Activated CD8-positive, alpha-beta memory T cell treated with anti-CD3 and anti-CD28 coated beads for 1 hour (primary cell): ENCODE data around the gene GJA5.

Source experiments
- DNase-seq, 2 donors: peaks; one replicate each; pipeline ENCODE4 v3.0.0-alpha.2; 2020; ENCODE audit warnings: low read depth in 1 of 2; ENCODE audit errors: extremely low read depth in 1 of 2

GJA5 gene

DNA sequence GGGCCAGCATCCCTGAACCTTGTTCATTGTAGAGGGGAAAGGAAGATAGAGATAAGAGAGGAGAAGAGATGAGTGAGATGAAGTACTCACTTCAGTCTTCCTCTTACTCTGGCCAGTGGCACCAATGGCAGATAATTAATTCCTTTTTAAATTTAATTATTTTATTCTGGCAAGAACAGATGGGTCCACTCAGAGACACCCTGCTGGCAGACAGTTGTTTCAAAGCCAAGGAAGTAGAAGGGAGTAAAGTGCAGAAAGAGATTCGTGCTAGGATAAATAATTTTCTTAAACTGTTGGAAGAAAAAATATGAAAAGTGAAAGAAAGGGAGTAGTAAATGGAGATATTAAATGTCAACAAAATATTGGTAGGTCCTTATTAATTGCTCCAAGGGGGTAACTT lies 7.7 kb upstream of the GJA5 start:
- no peak for DNase-seq

DNA sequence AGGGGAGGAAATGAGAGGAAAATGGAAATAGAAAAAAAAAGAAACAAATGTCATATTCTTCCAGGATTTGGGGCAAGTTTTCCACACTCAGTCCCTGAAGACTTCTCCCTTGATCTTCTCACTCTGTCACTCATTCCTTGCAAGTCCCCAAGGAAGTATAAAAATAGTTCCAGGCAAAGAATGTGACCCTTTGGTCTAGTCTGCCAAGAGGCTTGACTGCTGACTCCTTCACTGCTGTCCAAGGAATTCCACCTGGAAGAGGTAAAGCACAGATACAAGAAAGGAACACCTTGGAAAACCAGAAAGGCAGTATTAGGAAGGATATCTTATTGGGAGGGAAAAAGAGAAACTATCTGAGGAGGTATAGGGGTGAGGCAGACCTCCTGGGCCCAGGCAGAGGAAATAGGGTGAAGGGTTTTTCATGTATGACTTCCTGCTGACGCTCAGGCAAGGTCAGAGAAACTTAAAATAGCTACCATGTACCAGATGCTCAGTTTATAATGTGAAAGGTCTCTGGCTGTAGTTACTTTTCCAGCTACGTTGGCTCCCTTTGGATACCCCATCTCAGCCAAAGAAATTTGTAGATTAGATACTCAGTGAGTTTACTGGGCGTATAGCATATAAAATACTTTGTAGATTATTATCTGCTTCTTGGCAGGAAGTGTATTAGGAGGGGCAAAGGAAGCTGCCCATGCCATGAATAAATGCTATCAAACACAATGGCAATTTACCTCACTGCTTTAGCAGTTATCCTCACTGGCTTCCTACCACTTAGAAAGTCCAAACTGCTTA lies 2.0 kb upstream of the GJA5 start:
- no peak for DNase-seq

DNA sequence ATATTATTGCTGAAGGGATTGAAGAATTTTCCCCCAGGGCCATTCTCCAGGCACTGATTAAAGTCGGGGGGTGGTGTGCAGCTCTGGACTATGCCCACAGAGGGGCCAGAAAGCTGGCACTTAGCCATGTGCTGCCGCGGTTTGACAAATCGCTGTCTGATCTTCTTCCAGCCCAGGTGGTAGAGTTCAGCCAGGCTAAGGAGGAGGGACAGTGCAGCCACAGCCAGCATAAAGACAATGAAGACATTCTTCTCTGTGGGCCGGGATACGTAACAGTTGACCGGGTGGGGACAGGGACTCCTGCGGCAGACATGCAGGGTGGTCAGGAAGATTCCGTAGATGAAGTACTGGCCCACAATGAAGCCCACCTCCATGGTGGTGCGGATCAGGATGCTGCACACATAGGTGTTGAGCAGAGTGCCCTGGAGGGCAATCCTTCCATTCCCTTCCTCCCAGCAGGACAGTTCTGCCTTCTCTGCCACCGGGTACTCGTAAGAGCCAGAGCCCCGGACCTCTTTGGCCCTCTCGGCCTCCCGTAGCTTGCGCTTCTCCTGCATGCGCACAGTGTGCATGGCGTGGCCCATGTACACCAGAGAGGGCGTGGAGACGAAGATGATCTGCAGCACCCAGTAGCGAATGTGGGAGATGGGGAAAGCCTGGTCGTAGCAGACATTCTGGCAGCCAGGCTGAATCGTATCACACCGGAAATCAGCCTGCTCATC lies 1.9 kb downstream of the GJA5 start:
- no peak for DNase-seq

DNA sequence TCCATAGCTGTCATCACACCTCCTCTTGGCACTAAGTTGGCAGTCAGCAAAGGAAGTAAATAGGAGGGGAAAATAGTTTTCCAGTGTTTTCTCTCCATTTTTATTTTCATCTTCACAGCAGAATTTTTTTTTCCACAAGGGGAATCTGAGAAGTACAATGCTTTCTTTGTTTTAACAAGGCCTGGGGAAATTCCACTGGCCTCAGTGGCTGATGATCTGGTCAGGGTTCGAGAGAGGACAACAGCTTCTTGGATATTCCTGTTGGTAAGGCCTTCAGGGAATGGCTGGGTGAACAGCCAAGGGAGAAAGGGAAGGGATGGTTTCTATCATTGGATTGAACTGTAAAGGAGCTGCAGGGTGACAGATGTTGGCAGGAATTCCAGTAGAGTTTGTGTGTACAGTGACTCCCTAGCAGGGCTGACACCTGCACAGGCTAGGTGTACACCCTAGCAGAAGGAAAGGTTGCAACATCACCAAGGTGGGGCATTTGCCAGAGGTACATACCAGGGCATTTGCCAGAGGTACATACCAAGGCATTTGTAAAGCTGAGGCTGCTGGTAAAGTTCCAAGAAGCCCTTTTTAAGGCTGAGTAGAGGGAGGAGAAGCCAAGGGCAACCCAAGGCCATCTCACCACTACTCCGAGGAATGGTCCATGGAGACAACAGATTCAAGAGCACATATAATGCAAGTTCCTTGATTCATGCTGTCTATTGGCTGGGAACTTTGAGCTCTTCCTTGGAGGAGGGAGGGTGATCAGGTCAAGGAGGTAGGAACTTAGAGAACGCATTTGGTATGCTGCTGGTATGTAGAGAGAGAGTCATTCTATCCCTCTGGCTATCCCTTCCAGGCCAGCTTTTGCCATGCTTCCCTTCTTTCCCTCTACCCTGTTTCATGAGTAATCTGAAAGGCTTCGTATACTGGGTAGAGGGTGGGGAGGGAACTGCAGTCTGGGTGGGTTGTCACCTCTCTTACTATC lies 3.1 kb downstream of the GJA5 start:
- no peak for DNase-seq

DNA sequence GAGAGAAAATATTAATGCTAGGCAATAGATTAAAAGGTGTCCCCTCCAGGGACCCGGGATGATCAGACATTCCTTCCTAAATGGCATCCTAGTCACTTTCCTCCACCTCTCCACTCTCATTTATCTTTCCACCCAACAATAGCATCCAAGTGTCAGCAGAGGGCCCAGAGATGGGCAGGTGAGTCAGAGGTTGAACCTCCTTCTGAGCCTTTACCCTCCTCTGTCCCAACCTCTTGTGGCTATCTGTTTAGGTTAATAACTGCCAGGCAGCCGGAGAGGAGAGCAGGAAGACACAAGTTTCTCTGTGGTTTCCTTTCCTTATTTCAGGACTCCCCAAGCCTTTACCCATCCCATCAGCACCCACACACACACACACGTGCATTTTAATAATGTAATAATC lies 4.1 kb downstream of the GJA5 start:
- DNase-seq = no peak

DNA sequence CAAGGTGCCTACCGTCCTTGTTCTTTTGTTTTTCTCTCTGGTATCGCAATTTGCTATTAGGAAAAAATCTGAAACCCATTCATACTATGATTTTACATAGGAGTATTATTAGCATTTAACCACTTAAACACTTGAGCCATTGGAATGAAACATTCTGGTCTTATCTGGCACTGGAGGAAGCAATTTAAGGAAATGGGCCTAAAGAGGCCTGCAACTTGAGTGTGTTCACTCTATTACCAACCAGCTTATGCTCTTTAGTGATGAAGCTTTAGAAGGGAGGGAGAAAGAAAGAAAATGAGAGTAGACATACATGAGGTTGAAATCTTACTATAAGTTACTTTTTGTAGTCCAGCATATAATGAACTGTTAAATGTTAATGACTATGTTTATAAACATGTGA lies 5.7 kb downstream of the GJA5 start:
- DNase-seq = no peak

DNA sequence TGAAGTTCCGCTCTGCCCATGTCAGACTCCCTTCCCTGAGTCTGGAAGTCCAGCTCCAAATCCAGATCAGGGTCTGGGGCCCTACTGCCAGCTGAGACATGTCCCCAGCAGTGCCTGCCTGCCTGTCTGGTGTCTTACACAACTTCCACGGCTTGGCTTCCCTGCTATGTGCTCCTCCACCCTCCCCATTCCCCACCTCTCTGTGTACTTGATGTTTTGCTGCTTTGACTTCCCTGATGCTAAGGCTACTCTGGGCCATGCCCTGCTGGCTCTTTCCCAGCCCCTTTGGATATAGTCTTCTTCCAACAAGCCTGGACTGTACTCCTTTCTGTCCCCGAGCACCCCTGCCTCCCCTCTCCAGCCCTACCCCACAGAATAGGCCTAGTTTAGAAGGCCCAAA lies 7.3 kb downstream of the GJA5 start:
- no peak for DNase-seq

DNA sequence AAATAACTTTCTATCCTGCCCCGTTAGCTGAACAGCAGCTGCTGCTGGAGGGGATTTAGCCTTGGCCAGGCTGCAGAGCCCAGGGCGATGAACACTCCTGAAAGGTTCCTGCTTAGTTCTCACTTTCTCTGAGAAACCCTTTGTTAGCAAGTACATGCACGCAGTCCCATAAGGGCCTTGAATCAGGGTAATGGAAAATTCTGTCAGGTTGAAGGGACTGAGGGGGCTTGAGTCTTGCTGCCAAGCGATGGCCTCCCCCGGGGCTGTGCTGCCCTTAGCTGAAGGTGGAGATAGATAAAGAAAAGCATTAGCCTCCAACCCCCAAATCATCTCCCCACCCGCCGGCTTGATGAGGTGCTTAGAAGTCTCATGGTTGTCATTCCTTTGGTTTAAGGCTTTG lies 7.9 kb downstream of the GJA5 start:
- no peak for DNase-seq

DNA sequence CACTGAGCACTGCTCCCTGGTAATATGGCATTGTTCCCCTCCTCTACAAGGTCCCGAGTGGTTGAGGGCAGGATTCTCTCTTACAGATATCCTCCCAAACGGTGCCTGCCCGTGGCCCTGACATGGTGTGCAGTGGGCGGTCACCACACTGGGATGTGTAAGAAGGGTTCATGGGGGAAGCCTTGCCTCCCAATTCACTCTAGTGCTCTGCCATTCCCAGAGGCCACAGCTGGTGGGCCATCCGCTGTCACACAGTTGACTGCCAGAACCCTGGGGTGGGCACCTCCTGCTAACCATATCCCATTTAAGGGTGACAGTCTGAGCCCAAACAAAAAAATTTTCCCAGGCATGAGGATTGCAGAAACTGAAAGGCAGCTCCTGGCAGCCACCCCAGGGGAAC lies 9.1 kb downstream of the GJA5 start:
- no peak for DNase-seq

DNA sequence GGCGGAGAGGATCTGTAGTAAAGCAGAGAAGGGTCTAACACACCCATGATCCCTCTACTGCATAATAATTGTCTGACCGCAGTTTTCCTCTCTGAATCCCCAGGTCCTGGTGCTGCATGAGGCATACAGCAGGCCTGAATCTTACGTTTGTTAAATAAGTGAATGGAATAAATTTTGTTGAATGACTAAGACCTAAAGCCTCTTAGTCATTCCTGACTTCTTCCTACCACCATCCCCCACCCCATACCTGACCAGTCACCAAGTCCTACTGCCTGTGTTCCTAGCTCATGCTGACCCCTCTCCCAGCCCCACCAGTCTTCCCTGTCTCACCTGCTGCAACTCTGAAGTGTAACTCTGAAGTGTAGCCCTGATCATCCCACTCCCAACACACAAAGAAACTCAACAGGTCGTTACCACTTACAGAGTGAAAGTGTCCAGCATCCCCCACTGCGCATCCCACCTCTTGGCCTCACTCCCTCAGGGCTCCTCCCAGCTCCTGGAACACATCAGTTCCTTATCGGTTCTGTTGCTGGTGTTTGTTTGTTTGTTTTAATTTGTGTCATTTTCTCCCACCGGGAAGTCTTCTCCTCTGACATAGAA lies 9.7 kb downstream of the GJA5 start:
- no peak for DNase-seq

DNA sequence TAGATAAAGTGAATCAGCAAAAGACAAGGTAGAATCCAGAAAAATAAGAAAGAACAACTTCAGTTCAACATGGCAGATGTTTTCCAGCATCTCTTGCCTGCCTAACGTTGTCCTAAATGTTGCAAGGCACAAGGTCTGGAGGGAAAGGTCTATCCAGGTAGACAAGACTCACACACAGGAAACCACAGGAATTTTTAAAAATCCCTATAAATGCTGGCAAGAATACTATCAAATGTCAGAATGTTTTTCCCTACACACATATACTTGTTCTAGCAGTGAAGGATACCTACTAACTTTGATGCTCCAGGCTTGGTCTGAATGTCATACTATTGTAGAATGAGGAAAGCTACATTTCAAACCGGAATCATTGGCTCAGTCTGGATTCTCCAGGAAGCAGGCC lies 10.6 kb downstream of the GJA5 start:
- DNase-seq = no peak

DNA sequence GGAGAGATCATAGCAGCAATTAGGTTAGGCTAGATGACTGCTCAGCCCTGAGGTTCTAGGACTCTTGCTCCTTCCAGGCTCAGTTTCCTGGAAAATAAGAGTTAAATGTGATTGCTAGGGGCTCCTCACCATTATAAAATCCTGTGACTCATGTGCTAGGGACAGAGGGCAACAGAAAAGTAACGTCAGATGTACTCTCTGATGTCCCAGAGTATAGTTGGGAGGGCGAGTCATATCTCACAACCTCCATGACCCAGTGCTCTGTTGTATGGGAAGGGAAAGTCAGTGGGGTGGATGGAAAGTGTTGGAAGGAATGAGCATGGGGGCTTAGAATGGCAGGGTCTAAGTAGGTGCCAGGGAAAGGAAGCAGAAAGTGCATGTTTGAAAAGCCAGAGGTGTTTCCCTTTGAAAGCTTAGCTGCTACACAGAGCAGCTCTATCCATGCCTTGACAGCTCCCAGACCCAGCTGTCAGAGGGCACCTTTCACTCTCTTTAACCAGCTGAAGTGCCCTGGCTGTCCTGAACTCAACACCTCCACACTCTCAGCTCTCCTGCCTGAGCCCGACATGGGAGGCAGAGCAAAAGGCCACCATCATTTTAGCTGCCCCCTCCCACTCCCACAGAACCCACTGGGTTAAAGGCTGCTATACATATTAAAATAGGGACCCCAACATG lies 11.6 kb downstream of the GJA5 start:
- no peak for DNase-seq

DNA sequence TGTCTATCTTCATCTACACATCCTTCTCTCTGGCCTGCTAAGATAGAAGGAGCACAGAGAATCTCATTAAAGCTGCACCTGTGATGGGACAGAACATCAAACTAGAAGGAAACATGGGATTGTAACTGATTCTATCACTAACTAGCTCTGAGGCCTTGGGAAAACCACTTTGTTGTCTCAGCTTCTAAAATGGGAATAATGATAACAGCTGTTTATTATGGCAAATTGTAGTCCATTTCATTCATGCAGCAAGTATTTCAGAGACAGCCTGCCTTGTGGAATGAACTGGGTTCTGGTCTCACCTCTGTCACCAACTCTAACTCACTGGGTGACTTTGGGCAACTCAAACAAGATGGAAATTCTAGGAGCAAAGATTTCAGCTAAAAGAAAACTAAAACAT lies 12.4 kb downstream of the GJA5 start:
- DNase-seq = no peak

DNA sequence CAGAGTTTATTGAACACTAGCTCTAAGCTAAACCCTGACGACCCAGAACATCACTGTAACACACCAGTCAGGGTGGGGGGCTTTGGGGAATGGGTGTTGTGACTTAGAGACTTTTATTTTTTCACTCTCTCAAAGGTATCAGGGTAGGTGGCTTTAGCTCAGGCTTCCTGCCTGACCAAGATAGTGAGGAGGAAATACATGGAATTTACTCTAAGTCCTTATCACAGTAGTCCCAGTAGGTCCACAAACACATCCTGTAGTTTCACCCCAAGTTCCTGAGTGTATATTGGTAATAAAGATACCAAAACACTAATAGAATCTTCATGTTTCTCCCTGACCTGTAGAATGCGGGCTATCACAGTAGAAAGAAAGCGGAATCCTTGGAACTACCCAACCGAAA lies 15.1 kb downstream of the GJA5 start:
- DNase-seq = no peak

DNA sequence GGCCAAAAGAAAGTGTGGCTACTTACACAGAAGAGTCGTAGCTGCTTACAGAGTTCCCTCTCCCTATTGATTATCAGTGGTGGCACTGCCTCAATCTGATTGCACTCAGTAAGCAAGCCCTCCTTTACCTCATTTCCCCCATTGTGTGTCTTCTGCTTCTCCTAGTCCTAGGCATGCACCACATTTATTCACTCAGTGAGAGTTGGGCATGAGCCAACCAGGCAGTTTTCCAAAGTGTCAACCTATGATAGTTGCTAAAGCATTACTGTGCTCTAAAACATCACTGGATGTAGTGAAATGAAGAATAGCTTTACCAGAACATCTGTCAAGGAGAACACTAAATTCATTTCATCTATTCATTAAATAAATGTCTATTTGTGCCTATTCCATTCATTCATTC lies 19.3 kb downstream of the GJA5 start:
- DNase-seq = no peak

DNA sequence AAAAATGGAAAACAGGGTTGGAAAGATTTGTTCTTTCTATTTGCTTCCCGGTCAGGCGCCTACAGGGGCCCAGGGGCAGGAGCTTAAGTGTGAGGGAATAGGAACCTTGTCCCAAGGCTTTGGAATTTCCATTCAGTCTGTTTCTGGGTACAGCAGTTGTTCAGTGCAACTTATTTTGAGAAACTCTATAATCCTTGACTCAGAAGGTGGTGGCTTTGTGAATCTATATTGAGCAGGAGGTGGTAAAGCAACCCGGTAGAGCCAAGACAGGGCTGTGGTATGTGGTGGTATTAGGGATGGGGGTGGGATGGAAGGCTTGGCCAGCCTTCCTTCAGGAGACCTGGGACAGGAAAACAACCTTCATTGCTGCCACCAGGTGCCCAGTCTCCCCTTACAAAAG lies 20.0 kb downstream of the GJA5 start:
- no peak for DNase-seq

DNA sequence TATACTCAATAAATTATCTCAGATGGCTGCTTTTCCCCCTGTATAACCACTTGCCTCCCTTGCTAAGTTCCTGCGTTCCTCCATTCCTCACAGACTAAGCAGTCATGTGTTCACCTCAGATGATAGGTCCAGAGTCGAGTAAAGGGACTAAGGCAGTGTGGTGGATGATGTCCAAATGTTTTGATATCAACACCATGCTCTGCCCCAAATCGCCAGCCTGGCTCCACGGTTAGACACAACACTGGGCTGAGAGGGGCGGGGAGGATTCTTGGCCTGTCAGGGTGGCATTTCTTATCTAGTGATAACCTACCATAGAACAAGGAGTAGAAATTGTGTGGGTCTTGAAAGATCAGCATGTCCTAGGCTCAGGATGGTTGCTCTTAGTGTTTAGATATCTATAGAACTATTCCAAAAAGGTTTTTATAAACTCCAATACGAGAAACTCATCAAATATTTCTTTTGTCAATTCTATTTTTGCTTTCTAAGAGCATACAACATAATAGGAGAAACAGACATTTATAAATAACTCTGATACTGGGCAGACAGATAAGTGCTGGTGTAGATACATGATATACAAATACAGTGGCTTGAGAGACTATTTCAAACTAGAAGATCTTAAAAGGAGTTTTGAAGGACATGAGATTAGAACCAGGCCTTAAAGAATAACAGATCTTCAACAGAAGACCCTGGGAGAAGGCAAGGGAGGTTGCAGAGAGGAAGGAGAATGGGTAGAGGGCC lies 21.5 kb downstream of the GJA5 start:
- DNase-seq = no peak

DNA sequence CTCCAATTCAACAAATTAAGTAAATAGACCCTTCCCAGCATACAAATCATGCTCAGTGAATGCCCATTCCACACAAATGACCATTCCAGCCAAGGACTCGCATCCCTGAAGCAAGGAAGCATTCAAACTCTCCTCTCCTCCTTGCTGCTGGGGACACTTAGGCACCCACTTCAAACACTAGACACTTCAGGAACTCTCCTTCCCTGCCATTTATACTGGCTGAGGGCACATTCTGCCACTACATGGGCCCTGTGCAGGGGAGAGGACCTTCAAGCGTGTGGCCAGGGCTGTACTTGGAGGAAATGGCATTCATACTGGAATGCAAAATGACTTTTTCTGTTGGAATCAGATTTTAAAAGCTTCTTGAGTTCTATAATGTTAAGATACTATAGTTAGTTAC lies 22.3 kb downstream of the GJA5 start:
- DNase-seq = no peak

DNA sequence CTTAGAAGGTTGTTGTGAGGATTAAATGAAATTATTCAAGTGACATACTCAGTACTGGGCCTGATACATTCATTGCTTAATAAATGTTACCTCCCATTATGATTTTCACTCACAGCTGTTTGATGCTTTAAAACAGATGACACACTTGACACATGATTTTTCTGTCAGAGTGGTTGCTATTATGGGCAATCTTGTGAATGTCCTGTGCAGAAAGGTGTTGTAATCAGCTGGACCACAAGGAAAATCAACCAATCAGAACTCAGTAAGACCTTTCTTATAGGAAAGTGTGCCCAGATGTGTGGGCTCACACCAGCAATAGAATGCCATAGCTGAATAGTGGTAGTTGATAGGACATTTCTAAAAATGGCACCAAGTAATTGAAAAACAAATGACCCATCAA lies 23.5 kb downstream of the GJA5 start:
- no peak for DNase-seq

DNA sequence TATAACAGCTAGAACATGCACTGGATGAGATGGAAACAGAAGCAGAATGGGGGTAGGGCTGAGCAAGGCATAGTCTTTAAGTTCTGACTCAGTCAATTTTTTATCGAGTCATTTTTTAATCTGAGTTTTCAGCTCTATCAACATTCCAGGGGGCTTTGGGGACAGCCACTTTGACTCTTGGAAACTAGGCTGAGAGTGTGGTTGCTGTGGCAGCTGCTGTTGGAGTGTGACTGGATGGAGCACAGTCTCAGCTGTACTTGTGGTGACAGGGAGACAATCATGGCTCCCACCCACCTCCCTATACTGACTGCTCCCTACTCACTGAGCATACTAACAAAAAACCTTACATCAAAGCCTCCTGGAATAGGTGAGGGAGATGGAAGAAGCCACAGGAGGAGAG lies 25.0 kb downstream of the GJA5 start:
- no peak for DNase-seq
